ENCODE measurements around the gene FUCA2.

Gene FUCA2

GRCh38 chr6:143505111-143505510 is 6.4 kb downstream of the FUCA2 start:
- no peak for DNase-seq
- Histone ChIP-seq H3K9me3 (no peaks in the 10 kb centered on the region), H3K27me3 (no peaks in the 10 kb centered on the region), H3K4me3 (ENCODE audit: low read depth, low read length) (no peak overlapping the region), H3K36me3 (peaks cover 11% of the 10 kb centered on the region), H3K4me1 (no peaks in the 10 kb centered on the region)
- TF ChIP-seq CTCF (IDR thresholded peaks at IDR 0.05; ENCODE audit: low read depth, low read length): no peak

GRCh38 chr6:143504369-143504768 is 7.2 kb downstream of the FUCA2 start:
- no peaks in the 10 kb centered on the region for H3K4me1 ChIP-seq
- H3K4me3 ChIP-seq (ENCODE audit: low read depth, low read length): no peak overlapping the region
- peaks cover 11% of the 10 kb centered on the region for H3K36me3 ChIP-seq
- no peaks in the 10 kb centered on the region for H3K9me3 ChIP-seq
- no peak for DNase-seq
- no peak for TF ChIP-seq CTCF (IDR thresholded peaks at IDR 0.05; ENCODE audit: low read depth, low read length)
- no peaks in the 10 kb centered on the region for H3K27me3 ChIP-seq

- Histone ChIP-seq H3K4me3 (ENCODE audit: low read depth, low read length) (no peak overlapping the region), H3K36me3 (peaks cover 24% of the 10 kb centered on the region), H3K27me3 (no peaks in the 10 kb centered on the region), H3K9me3 (no peaks in the 10 kb centered on the region), H3K4me1 (no peaks in the 10 kb centered on the region)
- no peak; the same call in 1 of the 2 replicates for TF ChIP-seq CTCF (IDR thresholded peaks at IDR 0.05; ENCODE audit: low read depth, low read length)
- DNase-seq: no peak
Measured at GRCh38 chr6:143501851-143502250, 9.7 kb downstream of the FUCA2 start.

- H3K36me3 ChIP-seq: peaks cover 17% of the 10 kb centered on the region
Measured at GRCh38 chr6:143498428-143498827, 13.1 kb downstream of the FUCA2 start.

GRCh38 chr6:143496974-143497373 is 14.5 kb downstream of the FUCA2 start:
- no peak for TF ChIP-seq CTCF (IDR thresholded peaks at IDR 0.05; ENCODE audit: low read depth, low read length)
- Histone ChIP-seq H3K4me3 (ENCODE audit: low read depth, low read length) (no peak overlapping the region), H3K36me3 (peaks cover 17% of the 10 kb centered on the region), H3K27me3 (no peaks in the 10 kb centered on the region), H3K9me3 (no peaks in the 10 kb centered on the region), H3K4me1 (no peaks in the 10 kb centered on the region)
- no peak for DNase-seq

More at GRCh38 chr6:143498428-143498827, 13.1 kb downstream of the FUCA2 start:
- Histone ChIP-seq H3K4me1 (no peaks in the 10 kb centered on the region), H3K4me3 (ENCODE audit: low read depth, low read length) (no peak overlapping the region), H3K9me3 (no peaks in the 10 kb centered on the region), H3K27me3 (no peaks in the 10 kb centered on the region)
- DNase-seq: no peak
- no peak for TF ChIP-seq CTCF (IDR thresholded peaks at IDR 0.05; ENCODE audit: low read depth, low read length)

- no peak for DNase-seq
- Histone ChIP-seq H3K9me3 (no peaks in the 10 kb centered on the region), H3K27me3 (no peaks in the 10 kb centered on the region), H3K4me3 (ENCODE audit: low read depth, low read length) (no peak overlapping the region), H3K36me3 (no peaks in the 10 kb centered on the region), H3K4me1 (no peaks in the 10 kb centered on the region)
- no peak for TF ChIP-seq CTCF (IDR thresholded peaks at IDR 0.05; ENCODE audit: low read depth, low read length)
Measured at GRCh38 chr6:143490775-143491174, 20.7 kb downstream of the FUCA2 start.
